NOMO-1 treated with DMSO at 0.1 percent for 48 hours (cell line): ENCODE measurements around the gene PRR3.
A peak's percentile ranks its signal among the peaks of the same experiment; 100 is the strongest.

ENCODE experiments used
- DNase-seq: peaks from one replicate; lab custom pipeline; 2025; ENCODE audit not compliant: unreplicated experiment; lab: John Stamatoyannopoulos, UW

PRR3 gene

DNA sequence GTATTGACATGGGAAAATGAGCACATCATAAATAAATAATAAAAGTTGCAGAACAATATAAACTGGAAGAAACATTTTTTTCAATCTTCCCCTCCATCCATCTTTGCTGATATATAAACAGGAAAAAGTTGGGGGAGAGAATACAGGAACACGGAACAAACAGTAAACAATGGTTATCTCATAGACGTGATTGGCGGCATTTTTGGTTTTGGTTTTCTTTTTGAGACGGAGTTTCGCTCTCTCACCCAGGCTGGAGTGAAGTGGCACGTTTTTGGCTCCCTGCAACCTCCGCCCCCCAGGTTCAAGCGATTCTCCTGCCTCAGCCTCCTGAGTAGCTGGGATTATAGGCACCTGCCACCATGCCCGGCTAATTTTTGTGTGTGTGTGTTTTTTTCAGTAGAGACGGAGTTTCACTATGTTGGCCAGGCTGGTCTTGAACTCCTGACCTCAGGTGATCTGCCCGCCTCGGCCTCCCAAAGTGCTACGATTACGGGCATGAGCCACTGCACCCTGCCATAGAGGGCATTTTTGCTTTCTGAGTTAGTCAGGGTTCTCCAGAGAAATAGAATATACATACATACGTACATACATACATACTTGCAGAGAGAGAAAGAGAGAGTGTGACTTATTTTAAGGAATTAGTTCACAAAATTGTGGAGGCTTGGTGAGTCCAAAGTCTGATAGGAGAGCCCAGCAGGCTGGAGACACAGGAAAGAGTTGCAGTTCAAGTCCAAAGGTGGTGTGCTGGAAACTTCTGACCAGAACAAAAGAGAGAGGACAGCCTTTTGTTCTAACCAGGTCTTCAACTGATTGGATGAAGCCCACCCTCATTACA, 23.4 kb upstream of the PRR3 start:
- no peak for DNase-seq

- no peak for DNase-seq
Measured at GRCh38 chr6:30537931-30538330, 19.2 kb upstream of the PRR3 start.

DNA sequence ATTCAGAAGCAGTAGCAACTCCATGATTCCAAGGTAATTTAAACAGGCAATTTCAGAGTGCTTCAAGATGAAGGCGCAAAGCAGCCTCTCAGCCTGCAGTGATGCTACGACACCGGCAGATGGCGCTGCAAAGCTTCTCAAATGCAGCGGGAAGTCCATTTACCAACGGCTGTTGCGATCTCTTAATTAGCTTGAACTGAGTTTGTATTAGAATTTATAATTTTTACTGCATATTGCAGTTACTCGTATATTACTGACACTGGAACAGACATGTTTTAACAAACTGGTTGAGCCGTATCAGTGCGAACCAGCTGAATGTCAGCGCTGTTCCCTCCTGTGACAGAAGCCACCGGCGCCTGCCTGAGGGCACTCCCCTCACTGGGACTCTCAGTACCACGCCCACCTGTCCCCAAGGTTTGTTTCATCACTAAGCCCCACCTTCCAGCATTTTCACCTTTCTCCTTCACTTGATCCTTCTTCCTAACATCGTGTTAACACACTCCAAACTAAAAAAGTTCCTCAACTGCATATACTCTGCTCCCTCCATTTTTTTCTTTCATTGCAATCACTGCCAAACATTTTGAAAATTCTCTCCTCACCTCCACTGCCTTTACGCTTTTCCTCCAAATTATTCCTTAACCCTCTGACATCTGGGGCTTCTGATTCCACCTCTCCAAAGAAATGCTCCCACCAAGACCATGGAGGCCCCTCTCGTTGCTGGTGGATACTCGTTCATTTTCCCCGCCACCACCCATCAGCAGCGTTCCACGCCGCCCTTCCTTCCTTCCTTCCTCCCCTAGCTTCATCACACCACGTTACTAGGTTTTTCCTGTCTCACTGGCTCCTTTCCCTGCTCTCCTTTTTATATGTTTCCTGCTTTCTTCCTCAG, 15.3 kb upstream of the PRR3 start:
- peak; percentile 76 for DNase-seq

DNA sequence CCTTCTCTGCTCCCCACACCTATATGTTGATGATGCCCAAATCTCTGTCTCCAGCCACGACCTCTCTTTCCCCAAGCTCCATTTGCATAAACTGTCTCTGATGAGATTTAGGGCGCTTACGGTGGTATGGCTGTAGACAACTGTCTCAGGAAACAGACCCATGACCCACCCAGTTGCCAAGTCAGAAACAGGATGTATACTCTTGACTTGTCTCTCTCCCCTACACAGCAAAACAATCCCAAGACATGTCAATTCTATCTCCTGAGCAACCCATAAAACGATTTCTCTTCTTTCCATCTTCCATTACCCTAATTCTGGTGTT, 14.7 kb upstream of the PRR3 start:
- DNase-seq: no peak

- no peak for DNase-seq
Measured at GRCh38 chr6:30542915-30543314, 14.2 kb upstream of the PRR3 start.

GRCh38 chr6:30543821-30544220, 13.3 kb upstream of the PRR3 start:
- DNase-seq: no peak

DNA sequence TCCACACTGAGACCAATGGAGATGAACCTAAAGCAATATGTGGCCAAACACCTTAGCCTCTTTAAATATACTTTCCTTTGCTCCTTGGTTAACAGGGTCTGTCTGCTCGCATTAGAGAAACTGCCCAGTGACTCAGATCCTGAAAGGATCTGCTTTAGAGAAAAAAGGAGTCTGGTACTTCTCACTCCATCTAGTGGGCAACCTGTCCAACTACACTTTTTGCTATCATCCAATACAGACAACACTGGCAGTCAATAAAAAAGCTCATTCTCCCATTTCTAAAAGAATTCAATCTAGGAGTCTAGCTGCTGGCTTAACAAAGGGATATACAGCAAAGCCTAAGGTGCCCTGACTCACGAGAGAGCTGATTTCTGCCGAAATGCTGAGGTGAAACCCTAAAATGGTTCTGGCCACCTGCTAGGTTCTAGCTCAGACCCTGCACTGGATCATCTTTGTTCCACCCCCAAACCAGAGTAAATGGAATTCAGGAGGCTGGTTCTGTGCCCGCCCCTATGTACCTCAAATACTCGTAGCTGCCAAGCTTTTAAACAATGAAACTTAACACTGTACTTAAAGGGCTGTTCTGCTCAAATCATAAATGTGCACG, 12.3 kb upstream of the PRR3 start:
- peak; percentile 57 for DNase-seq

- DNase-seq: peak; percentile 39
Measured at GRCh38 chr6:30547454-30547853, 9.6 kb upstream of the PRR3 start.

DNA sequence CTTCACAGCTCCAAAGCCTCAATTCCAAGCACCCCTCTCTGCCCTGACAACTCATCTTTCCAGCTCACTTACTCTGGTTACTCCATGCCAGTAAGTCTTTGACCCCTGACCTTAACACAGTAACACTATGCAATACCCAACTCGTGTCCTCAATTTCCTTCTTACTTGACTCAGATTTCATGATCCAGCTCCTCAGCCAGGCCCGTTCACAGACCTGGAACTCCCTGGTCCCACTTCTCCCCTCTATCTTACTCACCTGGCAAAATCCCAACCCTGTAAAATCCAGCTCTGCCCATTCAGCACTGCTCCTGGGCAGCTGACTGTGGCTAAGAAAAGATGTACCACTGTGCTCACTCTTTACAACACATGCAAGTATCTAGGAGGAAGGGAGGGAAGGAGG, 8.7 kb upstream of the PRR3 start:
- DNase-seq: no peak

DNA sequence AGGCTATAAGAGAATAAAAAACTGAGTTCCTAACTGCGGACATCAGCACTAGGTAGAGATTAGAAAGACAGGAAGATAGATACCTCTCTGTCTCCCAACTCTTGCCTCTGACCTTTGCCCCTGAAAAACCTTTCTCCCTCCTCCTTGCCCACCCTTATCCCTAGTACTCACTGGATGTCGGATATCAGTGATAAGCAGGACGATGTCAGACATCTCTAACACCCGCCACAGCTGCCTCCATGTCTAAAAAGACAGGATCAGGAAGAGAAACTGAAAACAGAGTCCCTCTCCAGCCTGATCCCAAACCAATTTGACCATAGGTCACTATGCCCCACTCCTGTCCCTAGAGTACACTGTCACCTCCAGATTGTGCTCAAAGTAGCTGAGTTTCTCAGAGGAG, 2.7 kb upstream of the PRR3 start:
- no peak for DNase-seq

GRCh38 chr6:30554962-30555815, 1.9 kb upstream of the PRR3 start:
- no peak for DNase-seq

- no peak for DNase-seq
Measured at GRCh38 chr6:30555816-30556065, 1.4 kb upstream of the PRR3 start.

GRCh38 chr6:30556066-30556905, 809 bp upstream of the PRR3 start, which contains the start of gene GNL1:
Gene GNL1 (minus strand): TSS chr6:30556489. CDS start chr6:30556203, 286 bp downstream.
- peak; percentile 86 for DNase-seq

DNA sequence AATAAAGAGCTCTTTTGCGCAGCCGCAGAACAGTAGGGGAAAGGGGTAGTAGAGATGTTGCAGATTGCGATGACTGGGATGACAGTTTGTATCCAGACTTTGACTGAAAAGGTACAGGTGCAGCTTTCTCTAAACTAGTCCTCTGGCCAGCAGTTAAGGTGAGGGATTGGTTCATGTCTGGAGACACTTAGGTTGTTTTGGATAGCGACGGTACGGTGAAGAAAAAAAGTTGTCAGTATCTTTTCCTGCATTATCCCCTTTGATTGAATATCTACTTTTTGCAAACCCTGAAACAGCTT, 537 bp downstream of the PRR3 start:
- peak; percentile 55 for DNase-seq

DNA sequence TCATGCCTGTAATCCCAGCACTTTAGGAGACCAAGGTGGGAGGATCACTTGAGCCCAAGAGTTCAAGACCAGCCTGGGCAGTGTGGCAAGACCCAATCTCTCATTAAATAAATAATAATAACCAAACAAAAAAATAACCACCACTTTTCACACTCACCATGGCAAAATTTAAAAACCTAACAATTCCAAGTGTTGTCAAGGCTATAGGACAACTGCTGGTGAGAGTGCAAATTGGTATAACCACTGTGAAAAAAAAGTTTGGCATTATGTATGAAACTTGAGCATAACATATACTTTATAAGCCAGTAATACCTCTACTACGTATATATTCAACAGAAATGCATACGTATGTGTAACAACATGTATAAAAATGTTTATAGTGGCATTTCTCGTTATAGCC, 3.8 kb downstream of the PRR3 start:
- no peak for DNase-seq

DNA sequence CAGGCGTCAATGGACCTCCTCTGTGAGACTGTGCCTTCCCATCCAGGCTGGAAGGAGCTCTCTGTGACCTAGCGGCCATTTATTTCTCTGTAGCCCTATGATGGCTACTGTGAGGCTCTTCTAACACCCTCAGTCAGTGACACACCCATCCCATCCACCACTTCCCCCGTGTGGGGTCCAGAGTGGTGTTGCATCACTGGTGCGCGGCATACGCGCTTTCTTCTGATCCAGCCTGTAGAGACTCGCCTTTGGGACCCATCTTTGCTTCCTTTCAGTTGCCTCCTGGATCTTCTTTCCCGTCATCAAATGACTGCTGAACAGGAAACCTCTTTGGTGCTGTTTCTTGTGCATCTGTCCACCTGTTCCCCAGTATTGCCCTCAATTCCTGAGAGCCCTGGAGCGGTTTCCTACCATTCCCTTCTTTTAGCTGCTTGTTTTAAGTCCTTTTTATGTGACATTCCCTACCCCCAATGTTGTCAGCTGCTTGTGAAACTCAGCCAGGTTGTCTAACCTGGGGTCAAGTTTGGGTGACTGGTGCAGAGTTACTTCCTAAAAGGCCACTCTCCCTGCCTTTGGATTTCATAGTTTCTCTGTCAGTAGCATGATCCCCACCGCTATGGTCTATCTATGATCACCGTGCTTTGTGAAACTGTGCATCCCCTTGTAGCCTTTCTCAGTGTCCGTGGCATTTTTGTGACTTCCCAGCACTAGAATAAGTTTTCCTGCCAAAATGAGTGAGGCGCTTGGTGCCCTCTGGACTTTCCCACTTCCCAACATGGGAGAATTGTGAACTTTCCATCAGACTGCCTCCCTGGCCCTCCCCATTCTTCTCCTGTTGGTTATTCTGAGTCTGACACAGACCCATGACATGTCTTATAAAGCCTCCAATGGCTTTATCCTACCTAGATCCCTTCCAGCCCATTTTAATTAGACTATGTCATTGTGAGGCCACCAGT, 5.7 kb downstream of the PRR3 start:
- no peak for DNase-seq

DNA sequence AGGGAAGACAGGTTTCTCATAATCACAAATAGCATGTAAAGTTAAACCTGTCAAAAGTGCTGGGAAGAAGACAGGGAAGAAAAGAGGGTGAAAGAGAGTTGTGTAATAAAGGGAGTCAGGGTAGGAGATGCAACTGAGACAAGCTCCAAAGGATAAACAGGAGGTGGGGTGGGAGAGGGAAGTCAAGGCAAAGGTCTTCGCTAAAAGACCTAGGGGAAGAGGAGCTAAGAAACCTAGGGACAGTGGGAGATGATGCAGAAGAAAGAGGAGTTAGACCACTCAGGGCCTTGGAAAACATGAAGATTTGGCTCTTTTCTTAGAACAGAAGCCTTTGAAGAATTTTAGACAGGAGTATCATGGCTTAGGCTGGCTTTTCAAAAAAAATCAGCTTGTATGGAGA, 7.0 kb downstream of the PRR3 start:
- no peak for DNase-seq

- no peak for DNase-seq
Measured at GRCh38 chr6:30565772-30566171, 8.7 kb downstream of the PRR3 start.

DNA sequence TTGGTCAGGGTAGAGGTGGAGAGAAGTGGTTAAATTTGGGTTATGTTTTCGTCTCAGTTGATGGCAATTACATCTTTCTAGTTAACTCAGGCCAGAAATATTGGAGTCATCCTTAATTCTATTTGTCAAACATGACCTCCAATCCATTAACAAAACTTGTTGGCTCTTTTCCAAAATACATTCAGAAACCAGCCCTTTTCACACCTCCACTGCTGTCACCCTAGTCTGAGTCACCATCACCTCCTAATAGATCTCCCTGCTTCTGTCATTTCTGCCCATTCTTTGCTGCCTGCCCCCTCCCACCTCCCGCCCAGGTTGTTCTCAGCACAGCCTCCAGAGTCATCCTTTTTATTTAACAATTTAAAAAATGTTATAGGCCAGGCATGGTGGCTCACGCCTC, 11.2 kb downstream of the PRR3 start:
- no peak for DNase-seq
